ENCODE results near the gene SNTG2.
"Not testable (repeated sequence)": the region's sequence is repeated elsewhere in the genome, so short reads cannot be mapped to it uniquely, and the experiment has no call there.

SNTG2 gene

DNA sequence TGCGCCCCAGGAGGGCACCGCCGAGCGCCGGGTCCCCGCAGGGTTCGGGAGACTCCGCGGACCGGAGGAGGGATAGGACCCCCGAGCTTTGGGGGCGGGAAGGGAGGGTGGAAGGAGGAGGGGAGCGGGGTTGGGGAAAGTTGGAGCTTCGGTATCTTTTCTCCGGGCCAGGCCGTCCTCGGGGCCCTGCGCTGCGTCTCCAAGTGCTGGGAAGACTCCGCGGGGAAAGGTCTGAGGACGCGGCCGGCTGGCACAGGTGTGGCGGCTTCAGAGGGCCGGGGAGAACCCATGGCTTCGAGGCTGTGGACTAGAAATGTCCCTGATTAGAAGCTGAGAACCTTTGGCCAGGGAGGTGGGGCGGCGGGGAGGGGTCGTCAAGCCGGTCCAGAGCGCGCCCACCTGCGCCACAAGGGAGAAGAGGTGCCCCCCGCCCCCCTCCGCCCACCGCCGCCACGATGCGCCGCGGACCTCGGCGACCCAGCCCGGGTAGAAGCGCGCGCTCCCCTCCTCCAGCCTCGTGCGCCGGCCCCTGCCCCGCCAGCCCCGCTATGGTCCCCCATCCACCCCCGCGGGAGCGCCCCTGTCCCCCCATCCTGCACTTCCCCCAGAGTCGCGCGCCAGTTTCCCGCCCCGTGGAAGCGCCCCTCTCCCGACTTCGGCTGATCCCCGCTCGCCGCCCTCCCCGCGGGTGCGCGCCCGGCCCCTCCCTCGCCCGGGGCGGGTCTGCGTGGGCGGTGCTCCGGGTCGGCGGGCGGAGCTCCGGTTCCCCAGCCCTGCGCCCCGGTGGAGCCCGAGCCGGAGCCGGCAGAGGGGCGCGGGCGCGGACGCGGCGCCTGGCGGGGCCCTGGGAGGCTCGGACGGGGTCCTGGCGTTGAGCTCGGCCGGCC lies at the start of gene SNTG2:
Gene SNTG2, plus strand, starts transcription at position 770 of the 887 bp plus-strand sequence. CDS start 148 bp downstream, outside the sequence.
- peak; percentile 72 for DNase-seq

DNA sequence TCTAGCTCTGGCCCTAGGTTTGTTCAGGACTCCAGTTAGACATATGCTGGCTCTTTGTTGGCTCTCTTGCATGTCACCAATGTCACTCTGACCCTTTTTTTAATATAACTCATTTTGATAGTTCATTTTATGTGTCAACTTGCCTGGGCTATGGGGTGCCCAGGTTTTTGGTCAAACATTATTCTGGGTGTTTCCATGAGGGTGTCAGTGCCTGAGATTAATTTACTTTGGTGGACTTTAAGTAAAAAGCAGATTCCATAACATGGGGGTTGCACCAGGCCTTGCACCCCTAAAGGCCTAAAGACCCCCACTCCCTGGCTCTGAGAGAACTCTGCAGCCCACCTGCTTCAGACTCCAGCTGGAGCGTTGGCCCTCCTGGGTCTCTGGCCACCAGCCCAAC lies 48.1 kb upstream of the SNTG2 start:
- no peak for DNase-seq

- no peak for DNase-seq
Observed at GRCh38 chr2:903223-903900, 47.3 kb upstream of the SNTG2 start.

DNA sequence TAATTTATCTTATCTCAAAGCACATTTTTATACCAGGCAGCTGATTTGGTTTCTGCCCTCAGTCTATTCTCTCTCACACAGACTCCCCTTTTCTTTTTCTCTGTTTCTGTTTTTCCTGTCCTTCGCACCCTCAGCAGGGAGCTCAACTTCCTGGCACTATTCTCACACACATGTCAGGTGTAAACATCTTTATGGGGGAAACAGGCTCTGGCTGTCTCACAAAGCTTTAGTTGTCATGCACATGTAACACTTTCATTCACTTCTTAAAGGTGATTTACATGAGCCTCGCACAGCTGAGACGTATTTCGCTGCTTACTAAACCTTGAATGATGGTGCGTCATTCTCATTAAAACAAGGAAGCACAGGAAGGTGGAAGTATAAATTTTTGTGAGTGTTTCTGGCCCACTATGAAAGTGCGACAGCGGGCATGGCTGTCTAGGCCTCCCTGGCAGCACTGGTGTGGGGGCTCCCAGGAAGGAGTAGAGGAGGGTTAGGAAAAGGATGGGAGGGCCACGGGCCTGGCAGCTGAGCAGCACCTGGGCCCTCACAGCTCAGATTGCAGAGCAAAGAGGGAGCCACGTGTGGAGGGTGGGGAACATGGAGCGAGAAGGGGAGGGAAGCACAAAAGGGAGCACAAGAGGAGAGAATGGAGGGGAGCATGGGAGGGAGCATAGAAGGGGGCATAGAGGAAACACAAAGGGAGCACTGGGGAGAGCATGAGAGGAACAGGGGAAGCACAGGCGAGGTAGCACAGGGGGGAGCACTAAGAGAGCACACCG lies 46.2 kb upstream of the SNTG2 start:
- DNase-seq: no peak

- no peak for DNase-seq
Observed at GRCh38 chr2:905091-905832, 45.4 kb upstream of the SNTG2 start.

GRCh38 chr2:905833-906140 lies 44.9 kb upstream of the SNTG2 start:
- no peak for DNase-seq

GRCh38 chr2:907706-908105 lies 42.9 kb upstream of the SNTG2 start:
- no peak for DNase-seq

DNA sequence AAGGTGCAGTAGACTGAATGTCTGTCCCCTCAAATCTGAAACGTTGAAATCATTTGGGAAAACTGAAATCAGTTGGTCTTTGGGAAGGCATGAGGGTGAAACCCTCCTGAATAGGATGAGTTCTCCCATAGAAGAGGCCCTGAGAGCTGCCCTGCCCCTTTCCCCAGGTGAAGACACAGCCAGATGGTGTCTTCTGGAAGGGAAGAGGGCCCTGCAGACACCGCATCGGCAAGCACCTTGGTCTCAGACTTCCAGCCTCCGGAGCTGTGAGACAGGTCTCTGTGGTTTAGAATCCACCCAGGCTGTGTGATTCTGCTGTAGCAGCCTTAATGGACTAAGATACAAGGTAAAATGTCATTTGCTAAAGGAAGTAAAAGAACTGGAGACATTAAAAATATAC lies 42.1 kb upstream of the SNTG2 start:
- DNase-seq: no peak

- DNase-seq: not testable (repeated sequence)
Observed at GRCh38 chr2:909764-910379, 40.8 kb upstream of the SNTG2 start.

DNA sequence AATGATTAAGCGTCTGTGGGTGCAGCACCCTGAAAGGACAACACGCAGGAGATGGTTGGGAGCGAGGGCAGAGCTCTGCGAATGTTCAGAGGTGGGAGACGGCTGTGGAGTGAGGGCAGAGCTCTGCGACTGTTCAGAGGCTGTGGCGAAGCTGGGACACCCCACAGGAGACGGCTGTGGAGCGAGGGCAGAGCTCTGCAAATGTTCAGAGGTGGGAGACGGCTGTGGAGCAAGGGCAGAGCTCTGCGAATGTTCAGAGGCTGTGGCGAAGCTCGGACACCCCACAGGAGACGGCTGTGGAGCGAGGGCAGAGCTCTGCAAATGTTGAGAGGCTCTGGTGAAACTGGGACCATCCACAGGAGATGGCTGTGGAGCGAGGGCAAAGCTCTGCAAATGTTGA lies 40.0 kb upstream of the SNTG2 start:
- no peak for DNase-seq

DNA sequence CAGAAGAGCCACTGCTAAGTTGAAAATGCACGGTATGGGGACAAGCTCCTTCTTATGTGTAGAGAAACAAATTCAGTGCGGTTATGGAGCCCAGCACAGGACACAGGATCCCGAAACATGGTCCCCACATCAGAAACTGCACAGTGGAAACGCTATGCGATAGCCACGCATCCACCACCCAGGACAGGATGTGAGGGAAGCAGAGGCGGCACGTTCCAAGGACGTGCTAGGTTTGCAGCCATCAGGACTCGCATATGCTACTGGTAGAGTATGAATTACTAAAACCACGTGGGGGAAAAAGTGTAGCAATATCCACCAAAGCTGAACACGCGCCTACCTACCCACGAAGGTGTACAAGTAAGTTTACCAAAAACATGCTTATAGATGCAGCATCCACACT lies 34.7 kb upstream of the SNTG2 start:
- no peak for DNase-seq

DNA sequence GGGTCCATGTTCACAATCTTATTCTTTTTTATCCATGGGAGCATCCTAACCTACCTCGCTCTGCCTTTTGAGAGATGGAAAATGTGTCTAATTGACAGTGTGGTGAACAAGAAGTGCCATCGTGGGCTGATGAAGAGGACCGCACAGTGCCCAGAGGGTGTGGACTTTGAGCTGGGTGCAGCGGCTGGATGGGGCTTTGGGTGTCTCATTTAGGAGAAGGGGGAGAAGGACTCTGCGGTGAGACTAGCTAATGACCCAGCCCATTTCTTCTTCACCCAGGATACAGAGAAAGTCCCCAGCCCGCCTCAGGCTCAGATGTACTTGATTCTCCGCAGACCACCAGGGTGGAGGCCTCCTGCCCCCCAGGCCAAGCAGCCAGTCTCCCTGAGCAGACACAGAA lies 33.7 kb upstream of the SNTG2 start:
- DNase-seq: no peak

GRCh38 chr2:919672-920071 lies 31.0 kb upstream of the SNTG2 start:
- no peak for DNase-seq

- DNase-seq: no peak
Observed at GRCh38 chr2:920573-920972, 30.1 kb upstream of the SNTG2 start.

- DNase-seq: no peak
Observed at GRCh38 chr2:920999-921398, 29.6 kb upstream of the SNTG2 start.

DNA sequence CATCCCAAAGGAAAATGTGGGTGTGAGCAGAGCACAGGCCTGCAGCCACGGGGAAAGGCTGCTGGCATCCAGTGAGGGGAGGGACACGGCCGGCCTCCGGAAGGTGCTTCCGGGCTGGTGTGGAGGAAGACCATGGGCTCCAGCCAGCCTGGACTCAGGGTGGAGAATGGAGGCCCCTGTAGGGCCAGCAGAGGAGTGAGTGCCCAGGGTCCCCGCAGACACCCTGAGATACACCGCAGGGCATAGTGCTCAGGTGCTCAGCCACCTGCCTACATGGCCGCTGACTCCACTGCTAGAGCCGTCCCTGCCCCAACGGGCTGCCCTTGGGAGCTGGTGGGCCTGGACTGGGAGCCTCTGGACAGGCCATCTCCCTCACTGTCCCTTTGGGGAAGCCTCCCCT lies 28.5 kb upstream of the SNTG2 start:
- no peak for DNase-seq

- no peak for DNase-seq
Observed at GRCh38 chr2:923832-924601, 26.6 kb upstream of the SNTG2 start.

DNA sequence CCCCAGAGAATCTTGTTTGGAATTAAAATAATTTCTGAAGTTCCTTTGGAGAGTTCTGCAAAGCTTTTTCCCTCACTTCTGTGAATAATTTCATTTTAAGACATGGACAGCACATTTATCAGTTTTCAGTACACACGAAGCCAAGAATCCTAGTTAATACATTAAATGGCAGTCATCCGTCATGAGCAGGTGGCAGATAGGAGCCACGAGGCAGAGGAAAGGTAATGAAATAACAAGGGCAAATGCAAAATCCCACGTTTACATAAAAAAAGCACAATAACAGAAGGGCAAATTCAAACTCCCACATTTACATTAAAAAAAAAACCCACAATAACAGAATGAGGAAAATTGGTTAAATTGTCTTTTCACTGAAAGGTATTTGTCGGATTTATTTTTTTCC lies 25.9 kb upstream of the SNTG2 start:
- no peak for DNase-seq

DNA sequence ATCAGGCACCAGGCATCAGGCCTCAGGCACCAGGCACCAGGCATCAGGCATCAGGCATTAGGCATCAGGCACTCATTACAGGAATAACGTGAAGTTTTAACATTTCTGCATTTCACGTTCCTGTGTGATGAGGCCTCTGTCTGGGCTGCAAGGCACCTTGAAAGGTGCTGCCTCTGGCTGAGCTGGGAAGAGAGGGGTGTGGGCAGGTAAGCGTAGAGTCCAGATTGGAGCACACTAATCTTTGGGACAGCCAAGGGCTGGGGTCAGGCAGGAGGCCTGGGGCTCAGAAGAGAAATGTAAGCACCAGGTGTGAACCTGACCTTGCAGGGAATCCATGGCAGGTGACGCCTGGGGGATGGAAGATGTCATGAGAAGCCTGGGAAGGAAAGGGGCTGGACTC lies 25.3 kb upstream of the SNTG2 start:
- DNase-seq: no peak

DNA sequence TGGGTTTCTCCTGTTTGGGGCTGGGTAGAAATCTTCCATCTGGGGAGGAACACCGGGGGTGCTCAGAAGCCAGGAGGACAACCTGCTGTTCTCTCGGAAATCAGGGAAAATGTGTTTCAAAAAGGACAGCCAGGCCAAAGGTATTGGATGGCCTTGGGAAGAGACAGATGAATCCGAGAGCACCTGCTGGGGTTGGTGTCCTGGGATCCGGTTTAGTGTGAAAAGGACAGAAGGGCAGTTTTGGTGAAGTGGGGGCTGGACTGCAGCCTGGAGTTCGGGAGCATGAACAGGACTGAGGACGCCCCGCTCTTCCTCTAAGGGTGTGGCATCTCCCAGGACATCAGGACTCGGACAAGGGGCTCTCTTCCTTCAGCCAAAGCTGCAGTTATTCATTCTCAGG lies 24.9 kb upstream of the SNTG2 start:
- no peak for DNase-seq

GRCh38 chr2:926259-926793 lies 24.3 kb upstream of the SNTG2 start:
- no peak for DNase-seq

- no peak for DNase-seq
Observed at GRCh38 chr2:926896-927295, 23.8 kb upstream of the SNTG2 start.
